22Rv1 (cell line): ENCODE measurements around the gene FBXO17.

Experiments
- CTCF ChIP-seq: fragments of 450-650 bp; IDR thresholded peaks from 2 replicates; pipeline ENCODE4 v1.5.1; 2017; ENCODE audit warnings: mild to moderate bottlenecking
- ZFX ChIP-seq: fragments of 450-650 bp; IDR thresholded peaks from 2 replicates; pipeline ENCODE4 v1.6.1; 2017; ENCODE audit warnings: antibody characterized with exemption, borderline replicate concordance

- no peak for TF ChIP-seq CTCF
- TF ChIP-seq ZFX = no peak
These were observed 9.7 kb upstream of the FBXO17 start for GRCh38 chr19:38985262-38985661.
